Measurements from ENCODE around the gene IFRD1. TPM values are rescaled to one million over a fixed set of nuclear protein-coding genes. Genes with fewer than 3 reads are reported as not detected.

The IFRD1 gene
- total and polyA plus RNA-seq, 4 donors: 37.2 to 98.2 (median 40.7) TPM

DNA sequence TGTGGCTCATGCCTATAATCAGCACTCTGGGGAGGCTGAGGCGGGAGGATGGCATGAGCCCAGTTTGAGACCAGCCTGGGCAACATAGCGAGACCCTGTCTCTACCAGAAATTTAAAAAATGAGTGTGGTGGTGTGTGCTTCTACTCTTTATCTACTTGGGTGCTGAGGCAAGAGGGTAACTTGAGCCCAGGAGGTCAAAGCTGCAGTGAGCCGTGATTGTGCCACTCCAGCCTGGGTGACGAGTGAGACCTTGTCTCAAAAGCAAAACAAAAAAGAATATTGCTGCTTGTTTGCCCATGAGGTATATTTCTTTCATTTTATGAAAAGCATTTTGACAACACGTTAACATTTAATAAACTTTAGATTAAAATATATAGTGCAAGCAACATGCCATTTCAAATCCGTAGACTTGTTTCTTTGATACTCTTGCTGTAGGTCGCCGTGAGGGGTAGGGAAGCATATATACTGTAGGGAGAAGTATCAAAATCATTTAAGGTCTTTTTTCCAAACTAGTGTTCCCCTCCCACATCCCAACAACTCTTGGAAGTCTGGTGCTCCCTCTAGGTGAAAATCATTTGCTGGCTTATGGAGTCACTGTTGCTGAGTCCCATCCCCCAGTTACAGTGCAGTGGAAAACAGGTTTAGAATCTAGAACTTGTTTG is 26.3 kb downstream of the IFRD1 start:
- no peak for ATAC-seq (ENCODE audit: insufficient read depth, low FRiP score)

GRCh38 chr7:112481121-112481736 is 31.0 kb downstream of the IFRD1 start:
- no peak for TF ChIP-seq CTCF (IDR thresholded peaks at IDR 0.05; ENCODE audit: control extremely low read depth, extremely low read depth)
- Histone ChIP-seq H3K9me3 (ENCODE audit: control insufficient read depth in 4 of 4, insufficient read depth in 3 of 4, low read length in 3 of 4) (no peaks in the 10 kb centered on the region), H3K9ac (ENCODE audit: insufficient read depth in 1 of 2, low read length in 2 of 2) (no peak overlapping the region), H3K27ac (ENCODE audit: low read depth in 1 of 2, low read length in 1 of 2) (peak overlapping the region in 1 of 2 donors; percentile 79), H3K36me3 (ENCODE audit: control insufficient read depth in 4 of 4, insufficient read depth in 4 of 4, low read length in 4 of 4) (peaks cover 0 to 5% (median 4%) of the 10 kb centered on the region in 4 donors), H3K27me3 (ENCODE audit: control insufficient read depth in 3 of 3, insufficient read depth in 3 of 3, low read length in 2 of 3) (no peaks in the 10 kb centered on the region), H3K4me3 (no peak overlapping the region), H3K4me1 (ENCODE audit: control insufficient read depth in 5 of 5, insufficient read depth in 5 of 5, low read length in 5 of 5) (peaks cover 0 to 8% (median 4%) of the 10 kb centered on the region in 5 donors)
- 74 to 83% methylated on average over 2 of the region's 2 CpGs for WGBS, 2 donors
- ATAC-seq (ENCODE audit: insufficient read depth, low FRiP score): no peak
- DNase-seq: peak in 1 of 3 donors; percentile 24

More for the DNA sequence above, 26.3 kb downstream of the IFRD1 start:
- Histone ChIP-seq H3K9ac (ENCODE audit: insufficient read depth in 1 of 2, low read length in 2 of 2) (no peak overlapping the region), H3K36me3 (ENCODE audit: control insufficient read depth in 4 of 4, insufficient read depth in 4 of 4, low read length in 4 of 4) (peaks cover 6 to 23% (median 12%) of the 10 kb centered on the region in 4 donors), H3K27ac (ENCODE audit: low read depth in 1 of 2, low read length in 1 of 2) (no peak overlapping the region), H3K4me3 (no peak overlapping the region), H3K27me3 (ENCODE audit: control insufficient read depth in 3 of 3, insufficient read depth in 3 of 3, low read length in 2 of 3) (no peaks in the 10 kb centered on the region), H3K9me3 (ENCODE audit: control insufficient read depth in 4 of 4, insufficient read depth in 3 of 4, low read length in 3 of 4) (no peaks in the 10 kb centered on the region), H3K4me1 (ENCODE audit: control insufficient read depth in 5 of 5, insufficient read depth in 5 of 5, low read length in 5 of 5) (peaks cover 0 to 2% (median 0%) of the 10 kb centered on the region in 5 donors)
- TF ChIP-seq CTCF (IDR thresholded peaks at IDR 0.05; ENCODE audit: control extremely low read depth, extremely low read depth): no peak
- no peak for DNase-seq
- WGBS, 2 donors: 93 to 99% methylated on average over 8 of the region's 8 CpGs

GRCh38 chr7:112481833-112482670 is 31.8 kb downstream of the IFRD1 start:
- Histone ChIP-seq H3K9me3 (ENCODE audit: control insufficient read depth in 4 of 4, insufficient read depth in 3 of 4, low read length in 3 of 4) (no peaks in the 10 kb centered on the region), H3K27me3 (ENCODE audit: control insufficient read depth in 3 of 3, insufficient read depth in 3 of 3, low read length in 2 of 3) (no peaks in the 10 kb centered on the region), H3K4me3 (no peak overlapping the region), H3K27ac (ENCODE audit: low read depth in 1 of 2, low read length in 1 of 2) (peak overlapping the region in 1 of 2 donors; percentile 79), H3K36me3 (ENCODE audit: control insufficient read depth in 4 of 4, insufficient read depth in 4 of 4, low read length in 4 of 4) (no peaks in the 10 kb centered on the region), H3K9ac (ENCODE audit: insufficient read depth in 1 of 2, low read length in 2 of 2) (no peak overlapping the region), H3K4me1 (ENCODE audit: control insufficient read depth in 5 of 5, insufficient read depth in 5 of 5, low read length in 5 of 5) (peaks cover 0 to 8% (median 4%) of the 10 kb centered on the region in 5 donors)
- DNase-seq: peak in 1 of 3 donors; percentile 21
- 71 to 85% methylated on average over 3 of the region's 3 CpGs for WGBS, 2 donors
- no peak for TF ChIP-seq CTCF (IDR thresholded peaks at IDR 0.05; ENCODE audit: control extremely low read depth, extremely low read depth)
- peak; percentile 60 for ATAC-seq (ENCODE audit: insufficient read depth, low FRiP score)

Measured in lung (tissue), 12 donors.